ENCODE results near the gene SPATA1. TPM values are rescaled to one million over a fixed set of nuclear protein-coding genes. Genes with fewer than 3 reads are reported as not detected.

Gene SPATA1
- polyA plus RNA-seq, 1 of the 3 experiments (the other 2 are of a cell fraction), result 1.2 TPM

DNA sequence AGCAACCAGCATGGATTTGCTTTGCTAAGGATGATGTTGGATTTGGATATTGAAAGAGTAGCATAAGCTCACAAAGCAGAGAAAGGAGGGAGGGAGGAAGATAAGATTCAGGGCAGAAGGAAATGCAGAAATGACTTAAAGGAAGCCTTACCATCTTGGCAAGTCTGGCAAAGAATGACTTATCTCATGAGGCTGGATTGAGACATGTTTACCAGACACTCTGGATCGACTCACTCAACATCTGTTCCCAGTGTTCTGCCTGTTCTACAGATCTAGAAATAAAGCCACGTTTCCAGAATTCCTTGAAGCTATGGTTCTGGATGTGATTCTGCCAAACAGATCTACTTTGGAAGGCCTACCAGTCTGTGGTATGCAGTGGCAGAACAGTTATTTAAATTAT lies 106.8 kb downstream of the SPATA1 start:
- H3K9me2 ChIP-seq, result no peaks in the 10 kb centered on the region
- H3K9ac ChIP-seq, result no peak overlapping the region
- DNase-seq, result no peak
- no peak overlapping the region for H3K4me3 ChIP-seq (ENCODE audit: low read depth in 2 of 2, low read length in 1 of 2)
- no peak overlapping the region for H3K27ac ChIP-seq (ENCODE audit: low read depth in 2 of 2, low read length in 1 of 2)
- CTCF ChIA-PET, result interaction anchor here (1.1 to 1.3 kb wide), 2 partner anchors 10 to 11 kb away, joined by 3 to 4 read pairs; no protein-coding TSS in a partner anchor
- WGBS (ENCODE audit: low lambda C conversion rate), result 29% methylated on average over 2 of the region's 2 CpGs
- H3K4me2 ChIP-seq, result no peak overlapping the region
- no peak overlapping the region for H2AFZ ChIP-seq (ENCODE audit: low read depth)
- POLR2A ChIA-PET, result no interaction called here
- H3K36me3 ChIP-seq (replicated peaks in 1 of 2; ENCODE audit: control insufficient read depth in 1 of 2, insufficient read depth in 2 of 2, low read length in 1 of 2), result peaks cover 0 to 4% of the 10 kb centered on the region in 2 experiments
- H3K9me3 ChIP-seq, result peaks cover 5% of the 10 kb centered on the region
- peaks cover 1% of the 10 kb centered on the region for H3F3A ChIP-seq (replicated peaks; ENCODE audit: insufficient read depth)
- H4K20me1 ChIP-seq (ENCODE audit: insufficient read depth), result no peaks in the 10 kb centered on the region
- TF ChIP-seq, protein P1, sequence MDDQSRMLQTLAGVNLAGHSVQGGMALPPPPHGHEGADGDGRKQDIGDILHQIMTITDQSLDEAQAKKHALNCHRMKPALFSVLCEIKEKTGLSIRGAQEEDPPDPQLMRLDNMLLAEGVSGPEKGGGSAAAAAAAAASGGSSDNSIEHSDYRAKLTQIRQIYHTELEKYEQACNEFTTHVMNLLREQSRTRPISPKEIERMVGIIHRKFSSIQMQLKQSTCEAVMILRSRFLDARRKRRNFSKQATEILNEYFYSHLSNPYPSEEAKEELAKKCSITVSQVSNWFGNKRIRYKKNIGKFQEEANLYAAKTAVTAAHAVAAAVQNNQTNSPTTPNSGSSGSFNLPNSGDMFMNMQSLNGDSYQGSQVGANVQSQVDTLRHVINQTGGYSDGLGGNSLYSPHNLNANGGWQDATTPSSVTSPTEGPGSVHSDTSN (IDR thresholded peaks at IDR 0.05), result no peak
- TF ChIP-seq RFX5 (IDR thresholded peaks at IDR 0.05; ENCODE audit: low read length) (no peak), NRF1 (IDR thresholded peaks at IDR 0.05; ENCODE audit: low read depth, low read length) (no peak), SMC3 (IDR thresholded peaks at IDR 0.05; ENCODE audit: low read depth, low read length) (no peak), YY1 (IDR thresholded peaks at IDR 0.05; ENCODE audit: low read depth) (no peak), JUND (IDR thresholded peaks at IDR 0.05) (no peak), TAF1 (IDR thresholded peaks at IDR 0.05; ENCODE audit: borderline replicate concordance, low read depth, low read length) (no peak), RCOR1 (IDR thresholded peaks at IDR 0.05; ENCODE audit: low read length) (no peak), MAX (IDR thresholded peaks at IDR 0.05; ENCODE audit: low read depth) (no peak), TEAD4 (IDR thresholded peaks at IDR 0.05; ENCODE audit: borderline replicate concordance, insufficient read depth) (no peak)
- no peaks in the 10 kb centered on the region; a peak in 1 of 4 replicates for H3K4me1 ChIP-seq (ENCODE audit: control insufficient read depth in 1 of 2, insufficient read depth in 2 of 2, low read depth in 1 of 2, low read length in 1 of 2)
- H3K79me2 ChIP-seq (ENCODE audit: insufficient read depth), result no peaks in the 10 kb centered on the region; the same call in 1 of the 2 replicates
- H3K27me3 ChIP-seq (ENCODE audit: insufficient read depth), result no peaks in the 10 kb centered on the region

DNA sequence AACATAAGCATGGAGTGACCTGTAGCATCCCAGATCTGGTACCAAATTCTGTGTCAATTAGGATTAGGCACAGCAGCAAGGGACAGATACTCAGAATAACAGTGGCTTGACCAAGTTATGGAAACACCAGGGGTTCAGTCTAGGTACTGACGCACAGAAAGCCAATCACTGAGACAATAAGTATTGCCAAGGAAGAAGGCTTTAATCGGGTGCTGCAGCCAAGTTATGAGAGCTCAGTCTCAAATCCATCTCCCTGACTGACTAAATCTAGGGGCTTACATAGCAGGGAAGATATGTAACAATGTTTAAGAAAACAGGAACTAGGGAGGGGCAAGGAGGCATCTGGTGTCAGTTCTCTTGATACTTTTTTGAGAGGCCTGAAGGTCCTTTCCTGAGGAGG lies 107.7 kb downstream of the SPATA1 start:
- Histone ChIP-seq H2AFZ (ENCODE audit: low read depth) (no peak overlapping the region), H3K9ac (no peak overlapping the region), H3K4me3 (ENCODE audit: low read depth in 2 of 2, low read length in 1 of 2) (no peak overlapping the region), H3K9me2 (no peaks in the 10 kb centered on the region), H3K27ac (ENCODE audit: low read depth in 2 of 2, low read length in 1 of 2) (no peak overlapping the region), H3K79me2 (ENCODE audit: insufficient read depth) (no peaks in the 10 kb centered on the region; the same call in 1 of the 2 replicates), H3K4me2 (no peak overlapping the region), H3F3A (replicated peaks; ENCODE audit: insufficient read depth) (peaks cover 7% of the 10 kb centered on the region), H3K4me1 (ENCODE audit: control insufficient read depth in 1 of 2, insufficient read depth in 2 of 2, low read depth in 1 of 2, low read length in 1 of 2) (peaks cover 2 to 3% of the 10 kb centered on the region in 2 experiments; a peak in 1 of 4 replicates), H3K27me3 (ENCODE audit: insufficient read depth) (no peaks in the 10 kb centered on the region), H4K20me1 (ENCODE audit: insufficient read depth) (no peaks in the 10 kb centered on the region), H3K9me3 (peaks cover 5% of the 10 kb centered on the region), H3K36me3 (replicated peaks in 1 of 2; ENCODE audit: control insufficient read depth in 1 of 2, insufficient read depth in 2 of 2, low read length in 1 of 2) (peaks cover 0 to 4% of the 10 kb centered on the region in 2 experiments)
- TF ChIP-seq RAD21 (IDR thresholded peaks at IDR 0.05; ENCODE audit: low read length) (no peak), MAX (IDR thresholded peaks at IDR 0.05; ENCODE audit: low read depth) (no peak), RFX5 (IDR thresholded peaks at IDR 0.05; ENCODE audit: low read length) (no peak), NRF1 (IDR thresholded peaks at IDR 0.05; ENCODE audit: low read depth, low read length) (no peak), FOSL2 (IDR thresholded peaks at IDR 0.05; ENCODE audit: borderline replicate concordance, low read depth) (no peak), CTCF (IDR thresholded peaks at IDR 0.05) (no peak), FOXJ3 (CRISPR knock-in tag; IDR thresholded peaks at IDR 0.05) (no peak), USF1 (IDR thresholded peaks at IDR 0.05; ENCODE audit: borderline replicate concordance, low read depth) (no peak), TCF12 (IDR thresholded peaks at IDR 0.05) (no peak), EZH2phosphoT487 (IDR thresholded peaks at IDR 0.05; ENCODE audit: borderline replicate concordance, low read depth) (no peak), MXI1 (IDR thresholded peaks at IDR 0.05; ENCODE audit: low read depth, low read length) (no peak)
- TF ChIP-seq, protein P1 (IDR thresholded peaks at IDR 0.05), result no peak
- TF ChIP-seq, protein P2, sequence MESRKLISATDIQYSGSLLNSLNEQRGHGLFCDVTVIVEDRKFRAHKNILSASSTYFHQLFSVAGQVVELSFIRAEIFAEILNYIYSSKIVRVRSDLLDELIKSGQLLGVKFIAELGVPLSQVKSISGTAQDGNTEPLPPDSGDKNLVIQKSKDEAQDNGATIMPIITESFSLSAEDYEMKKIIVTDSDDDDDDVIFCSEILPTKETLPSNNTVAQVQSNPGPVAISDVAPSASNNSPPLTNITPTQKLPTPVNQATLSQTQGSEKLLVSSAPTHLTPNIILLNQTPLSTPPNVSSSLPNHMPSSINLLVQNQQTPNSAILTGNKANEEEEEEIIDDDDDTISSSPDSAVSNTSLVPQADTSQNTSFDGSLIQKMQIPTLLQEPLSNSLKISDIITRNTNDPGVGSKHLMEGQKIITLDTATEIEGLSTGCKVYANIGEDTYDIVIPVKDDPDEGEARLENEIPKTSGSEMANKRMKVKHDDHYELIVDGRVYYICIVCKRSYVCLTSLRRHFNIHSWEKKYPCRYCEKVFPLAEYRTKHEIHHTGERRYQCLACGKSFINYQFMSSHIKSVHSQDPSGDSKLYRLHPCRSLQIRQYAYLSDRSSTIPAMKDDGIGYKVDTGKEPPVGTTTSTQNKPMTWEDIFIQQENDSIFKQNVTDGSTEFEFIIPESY (IDR thresholded peaks at IDR 0.05; ENCODE audit: borderline replicate concordance, low read depth), result no peak
- ChIA-PET CTCF (interaction anchor here (1.3 kb wide), 1 partner anchor 11 kb away, joined by 4 read pairs; no protein-coding TSS in a partner anchor), POLR2A (no interaction called here)
- no peak for DNase-seq
- 91% methylated on average over 2 of the region's 2 CpGs for WGBS (ENCODE audit: low lambda C conversion rate)
